WERI-Rb-1 (cell line): Measurements from ENCODE around the gene YARS1.

ENCODE experiments used
- DNase-seq: peaks from one replicate; pipeline ENCODE4 v3.0.0-alpha.2; 2020
- H3K27ac ChIP-seq: fragments of 250-450 bp; sonication (Bioruptor Pico); 2 replicates; pipeline ENCODE4 v1.5.1; 2020; ENCODE audit warnings: mild to moderate bottlenecking, moderate library complexity
- H3K27me3 ChIP-seq: fragments of 250-450 bp; sonication (Bioruptor Pico); 2 replicates; pipeline ENCODE4 v1.5.1; 2021; ENCODE audit warnings: mild to moderate bottlenecking, low read depth, moderate library complexity; ENCODE audit not compliant: insufficient read depth, severe bottlenecking
- H3K36me3 ChIP-seq: fragments of 250-450 bp; sonication (Bioruptor Pico); 2 replicates; pipeline ENCODE4 v1.5.1; 2020; ENCODE audit warnings: mild to moderate bottlenecking, moderate library complexity
- H3K4me3 ChIP-seq: 2 replicates; pipeline ENCODE4 v1.5.1; 2011; ENCODE audit warnings: low read depth, mild to moderate bottlenecking, control low read depth, low read length
- H3K9me3 ChIP-seq: fragments of 250-450 bp; sonication (Bioruptor Pico); 2 replicates; pipeline ENCODE4 v1.5.1; 2021; ENCODE audit warnings: mild to moderate bottlenecking, moderate library complexity; ENCODE audit not compliant: severe bottlenecking
- CTCF ChIP-seq: IDR thresholded peaks from 2 replicates; pipeline ENCODE4 v1.5.1; 2011; ENCODE audit warnings: low read depth, mild to moderate bottlenecking, control low read depth, inconsistent platforms, low read length

YARS1 gene

DNA sequence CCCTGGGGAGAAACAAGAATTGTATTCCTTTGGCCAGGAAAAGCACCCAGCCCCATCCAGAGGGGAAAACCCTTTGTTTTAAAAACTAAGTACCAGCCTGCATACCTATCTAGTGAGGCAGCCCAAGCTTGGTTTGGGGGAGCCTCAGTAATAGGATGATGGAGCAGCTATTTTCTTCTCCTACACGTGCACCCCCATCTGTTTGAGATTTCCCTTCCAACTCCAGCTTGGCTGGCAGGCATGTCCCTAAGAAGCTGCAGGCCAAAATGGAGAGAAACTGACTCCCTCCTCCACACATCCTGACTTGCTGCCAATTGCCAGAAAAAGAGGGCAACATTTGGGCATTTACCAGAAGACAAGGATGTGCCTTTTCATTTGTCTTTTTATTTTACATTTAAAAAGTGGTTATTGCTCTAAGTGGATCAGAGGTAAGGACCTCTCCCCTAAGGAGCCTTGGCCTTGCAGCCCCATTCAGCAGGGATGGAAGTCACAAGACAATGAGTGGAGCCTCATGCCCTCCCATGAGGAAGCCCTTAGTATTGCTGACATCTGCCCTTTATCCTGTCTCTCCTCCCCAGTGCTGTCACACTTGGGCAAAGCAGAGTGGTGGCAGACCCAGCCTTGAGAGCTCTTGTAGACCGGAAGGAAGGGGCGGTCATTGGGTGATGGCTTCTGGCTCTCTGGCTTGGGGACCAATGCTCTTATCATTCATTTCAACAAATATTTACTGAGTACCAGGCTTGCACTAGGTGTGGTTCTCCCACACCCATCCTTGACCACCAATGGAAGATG is 44.9 kb upstream of the YARS1 start:
- no peaks in the 10 kb centered on the region for H3K9me3 ChIP-seq
- H3K36me3 ChIP-seq, result peaks cover 67% of the 10 kb centered on the region
- no peak for TF ChIP-seq CTCF
- no peaks in the 10 kb centered on the region for H3K27me3 ChIP-seq
- no peak for DNase-seq
- H3K27ac ChIP-seq, result no peak overlapping the region
- no peak overlapping the region for H3K4me3 ChIP-seq

DNA sequence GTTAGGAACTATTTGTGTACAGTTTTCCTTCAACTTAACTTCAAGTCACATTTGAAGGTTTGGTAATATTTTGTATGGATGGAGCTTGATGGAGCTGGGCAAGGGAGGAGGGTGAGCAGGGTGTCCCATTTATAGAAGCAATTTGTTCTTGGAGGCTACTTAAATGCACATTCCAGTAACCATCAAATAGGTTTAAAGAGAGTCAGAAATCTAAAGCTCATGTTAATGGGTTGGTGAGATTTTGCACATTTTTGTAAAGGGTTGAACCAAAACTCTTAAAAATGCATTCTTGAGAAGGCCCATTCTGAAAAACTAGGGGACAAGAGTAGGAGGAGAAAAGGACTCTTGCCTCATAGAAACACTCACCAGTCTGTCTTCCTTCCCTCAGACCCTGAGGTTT is 43.4 kb upstream of the YARS1 start:
- Histone ChIP-seq H3K4me3 (no peak overlapping the region), H3K36me3 (peaks cover 69% of the 10 kb centered on the region), H3K27ac (no peak overlapping the region)

DNA sequence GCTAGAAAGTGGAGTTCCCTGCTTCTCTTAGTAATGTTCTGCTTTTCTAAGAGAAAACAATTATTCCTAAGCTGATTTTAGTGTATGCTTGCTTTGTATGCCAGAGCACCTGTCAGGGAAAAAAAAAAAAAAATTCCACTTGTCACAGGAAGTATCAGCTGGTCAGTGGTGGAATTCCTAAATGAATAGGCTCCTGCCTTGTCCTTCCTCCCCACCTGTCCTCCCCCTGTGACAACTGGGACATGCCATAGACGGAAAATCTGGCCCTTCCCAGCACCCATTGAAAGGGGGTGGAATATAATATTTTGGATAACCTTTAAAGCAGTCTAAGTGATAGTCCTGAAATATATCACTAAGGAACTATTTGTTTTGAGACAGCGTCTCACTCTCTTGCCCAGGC is 42.8 kb upstream of the YARS1 start:
- Histone ChIP-seq H3K9me3 (no peaks in the 10 kb centered on the region), H3K36me3 (peaks cover 72% of the 10 kb centered on the region), H3K4me3 (no peak overlapping the region), H3K27ac (no peak overlapping the region), H3K27me3 (no peaks in the 10 kb centered on the region)
- no peak for TF ChIP-seq CTCF
- DNase-seq, result no peak

More for the DNA sequence above, 43.4 kb upstream of the YARS1 start:
- Histone ChIP-seq H3K9me3 (no peaks in the 10 kb centered on the region), H3K27me3 (no peaks in the 10 kb centered on the region)
- no peak for TF ChIP-seq CTCF
- DNase-seq, result no peak

- no peak overlapping the region for H3K27ac ChIP-seq
- no peak overlapping the region for H3K4me3 ChIP-seq
- no peaks in the 10 kb centered on the region for H3K27me3 ChIP-seq
- peaks cover 77% of the 10 kb centered on the region for H3K36me3 ChIP-seq
- no peaks in the 10 kb centered on the region for H3K9me3 ChIP-seq
- no peak for TF ChIP-seq CTCF
- no peak for DNase-seq
Measured at GRCh38 chr1:32858791-32859190, 41.6 kb upstream of the YARS1 start.

DNA sequence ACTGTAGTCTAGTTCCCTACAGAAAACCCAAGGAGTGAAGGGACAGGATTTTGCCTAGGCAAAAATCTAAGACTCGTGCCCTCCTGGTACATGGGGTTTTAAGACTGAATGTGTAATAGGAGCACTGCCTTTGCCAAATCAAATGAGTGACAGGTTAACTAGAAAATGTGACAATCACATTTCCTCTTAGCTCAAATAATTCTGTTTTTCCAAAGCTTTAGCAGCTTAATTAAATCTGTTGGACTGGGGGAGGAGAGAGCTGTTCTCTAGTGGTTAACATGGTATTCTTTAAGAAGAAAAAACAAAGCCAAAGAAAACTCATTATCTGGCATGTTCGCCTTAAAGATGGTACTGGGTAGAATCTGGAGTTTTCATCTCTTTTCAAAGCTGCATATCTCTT is 41.0 kb upstream of the YARS1 start:
- Histone ChIP-seq H3K27me3 (no peaks in the 10 kb centered on the region), H3K27ac (no peak overlapping the region), H3K9me3 (no peaks in the 10 kb centered on the region), H3K36me3 (peaks cover 76% of the 10 kb centered on the region), H3K4me3 (no peak overlapping the region)
- no peak for TF ChIP-seq CTCF
- no peak for DNase-seq
